ENCODE results near the gene CBX4. TPM values are rescaled to one million over a fixed set of nuclear protein-coding genes. Genes with fewer than 3 reads are reported as not detected.

Gene CBX4
- total RNA-seq, 1 donor from 2014 or later, result 16.9 TPM

DNA sequence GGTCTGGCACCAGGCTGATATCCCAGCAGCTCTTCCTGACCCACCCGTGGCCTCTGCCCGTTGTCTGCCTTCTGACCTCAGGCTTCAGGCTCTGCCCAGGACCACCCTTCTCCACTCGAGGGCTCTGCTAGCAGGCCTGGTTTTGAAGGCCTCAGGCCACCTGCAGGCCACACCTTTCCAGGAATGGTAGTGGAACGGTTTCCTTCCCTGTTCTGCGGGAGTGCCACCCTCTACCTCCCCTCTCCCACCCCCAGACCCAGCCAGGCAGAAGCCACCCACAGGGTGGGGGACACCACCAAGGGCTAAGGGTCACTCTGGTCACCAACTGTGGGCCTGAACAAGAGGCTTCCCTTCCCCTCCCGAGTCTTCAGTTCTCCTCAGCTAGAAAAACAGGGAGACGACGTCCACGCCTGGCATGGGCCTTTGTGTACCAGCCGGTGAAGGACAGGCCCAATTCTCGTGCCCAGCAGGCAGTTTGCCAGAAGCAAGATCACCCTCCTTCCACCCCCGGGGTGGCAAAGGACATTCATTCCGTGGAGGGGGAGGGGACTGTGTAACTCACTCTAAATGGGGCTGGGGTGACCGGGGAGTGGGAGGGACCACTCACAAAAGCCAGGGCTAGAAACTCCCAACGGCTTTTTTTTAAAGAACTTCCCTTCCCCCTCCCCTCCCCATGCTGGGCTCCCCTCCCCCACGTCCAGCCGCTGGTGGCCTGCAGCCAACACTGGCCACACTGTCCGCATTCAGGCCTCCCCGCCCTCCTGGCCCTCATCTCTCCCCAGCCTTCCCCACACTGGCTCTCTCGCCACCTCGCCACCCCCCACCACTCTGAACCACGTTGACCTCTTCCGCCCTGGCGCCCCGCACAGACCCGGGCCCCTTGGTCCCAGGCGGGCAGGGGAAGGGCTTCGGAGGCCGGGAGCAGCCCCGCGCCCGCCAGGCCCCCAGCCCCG is 7.7 kb downstream of the CBX4 start:
- no peak for DNase-seq (ENCODE audit: low spot score)

DNA sequence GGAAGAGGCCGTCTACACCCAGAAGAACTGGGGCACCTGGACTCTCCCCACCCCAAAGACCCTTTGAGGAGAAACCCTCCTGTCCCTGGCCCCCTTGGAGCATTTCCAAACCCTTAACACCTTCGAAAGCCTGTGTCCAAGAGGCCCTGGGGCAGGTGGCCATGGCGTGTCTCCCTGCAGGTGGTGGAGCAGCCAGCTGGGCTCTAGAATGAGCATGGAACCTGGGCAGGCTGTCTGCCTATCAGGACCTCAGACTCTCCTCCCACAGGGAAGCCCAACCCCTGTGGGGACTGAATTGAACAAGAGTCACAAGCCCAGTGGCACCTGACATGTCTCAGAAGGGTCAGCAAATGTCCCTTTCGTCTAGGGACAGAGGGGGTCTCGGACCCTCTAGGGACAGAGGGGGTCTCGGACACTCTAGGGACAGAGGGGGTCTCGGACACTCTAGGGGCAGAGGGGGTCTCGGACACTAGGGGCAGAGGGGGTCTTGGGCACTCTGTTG is 8.4 kb downstream of the CBX4 start:
- DNase-seq (ENCODE audit: low spot score), result no peak

DNA sequence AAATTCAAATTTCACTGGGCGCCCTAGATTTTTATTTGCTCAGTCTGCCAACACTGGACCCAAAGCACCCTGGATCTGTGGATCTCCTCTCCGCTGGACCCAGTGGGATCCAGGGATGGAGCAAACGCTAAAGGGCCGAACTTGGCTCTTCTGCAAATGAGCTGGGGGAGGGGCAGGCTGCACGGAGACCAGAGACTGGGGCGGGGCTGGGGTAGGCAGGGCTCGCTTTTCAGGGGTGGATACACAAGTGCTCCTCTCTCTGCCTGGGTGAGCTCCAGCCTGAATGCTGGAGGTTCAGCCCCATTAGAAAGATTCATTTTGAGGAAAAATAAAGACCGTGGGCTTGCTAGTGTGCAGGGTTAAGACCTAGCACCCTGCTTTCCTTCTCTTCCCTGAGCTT is 8.9 kb downstream of the CBX4 start:
- no peak for DNase-seq (ENCODE audit: low spot score)

DNA sequence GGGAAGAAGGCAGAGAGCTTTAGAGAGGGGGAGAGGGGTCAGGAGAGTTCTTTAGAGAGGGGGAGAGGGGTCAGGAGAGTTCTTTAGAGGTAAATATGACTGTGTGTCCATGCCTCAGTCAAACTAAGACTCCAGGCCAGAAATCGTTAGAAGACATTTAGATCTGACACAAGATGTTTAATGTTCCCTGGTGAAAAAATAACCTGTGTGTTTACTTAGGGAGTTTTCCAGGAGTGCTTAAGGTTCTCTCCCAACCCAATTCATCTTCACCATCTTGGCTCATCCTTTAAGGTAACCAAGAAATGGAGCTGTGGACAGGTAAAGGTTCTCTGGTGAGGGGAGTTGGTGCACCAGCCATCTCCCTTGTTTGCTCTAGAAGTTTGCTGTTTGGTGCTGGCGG is 9.8 kb downstream of the CBX4 start:
- DNase-seq (ENCODE audit: low spot score), result no peak

DNA sequence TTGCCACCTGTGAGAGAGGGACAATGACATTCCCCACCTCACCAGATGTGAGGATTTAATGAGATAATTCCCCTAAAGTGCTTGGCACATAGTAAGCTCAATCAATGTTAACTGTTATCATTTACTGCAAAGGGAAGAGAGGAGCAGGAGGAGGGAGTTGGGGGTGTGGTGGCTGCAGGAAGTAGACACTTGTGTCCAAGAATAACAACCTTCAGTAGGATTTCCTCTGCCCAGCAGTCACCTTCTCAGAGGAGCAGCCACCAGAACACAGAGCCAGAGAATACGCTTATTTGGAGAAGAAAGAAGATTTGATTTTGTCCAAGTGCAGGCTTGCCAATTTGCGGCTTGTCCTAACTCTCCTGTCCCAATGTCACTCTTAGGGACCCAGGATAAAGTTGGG is 10.2 kb downstream of the CBX4 start:
- no peak for DNase-seq (ENCODE audit: low spot score)

GRCh38 chr17:79826841-79827578 is 12.2 kb downstream of the CBX4 start:
- no peak for DNase-seq (ENCODE audit: low spot score)

DNA sequence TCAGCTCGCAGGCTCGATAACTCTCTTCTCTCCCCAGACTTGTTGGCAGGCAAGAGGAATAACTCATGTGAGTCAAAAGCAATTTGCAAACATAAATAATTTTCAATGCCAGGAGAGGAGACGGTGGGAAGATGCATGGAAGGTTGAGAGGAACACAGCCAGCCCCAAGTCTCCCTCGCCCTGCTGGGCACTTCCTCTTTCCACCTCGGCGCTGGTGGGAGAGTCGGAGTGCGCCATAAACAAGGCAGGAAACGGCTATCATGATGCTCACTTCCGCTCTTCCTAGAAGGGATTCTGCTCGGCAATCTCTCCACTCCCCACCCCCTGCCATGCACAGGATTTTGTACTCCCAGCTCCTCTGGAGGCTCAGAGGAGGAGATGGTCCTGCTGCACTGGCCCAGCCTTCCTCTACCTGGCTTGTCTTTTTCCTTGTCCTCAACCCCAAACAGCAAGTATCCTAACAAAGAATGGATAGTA is 13.0 kb downstream of the CBX4 start:
- no peak for DNase-seq (ENCODE audit: low spot score)

GRCh38 chr17:79825580-79825921 is 13.7 kb downstream of the CBX4 start:
- DNase-seq (ENCODE audit: low spot score), result no peak

DNA sequence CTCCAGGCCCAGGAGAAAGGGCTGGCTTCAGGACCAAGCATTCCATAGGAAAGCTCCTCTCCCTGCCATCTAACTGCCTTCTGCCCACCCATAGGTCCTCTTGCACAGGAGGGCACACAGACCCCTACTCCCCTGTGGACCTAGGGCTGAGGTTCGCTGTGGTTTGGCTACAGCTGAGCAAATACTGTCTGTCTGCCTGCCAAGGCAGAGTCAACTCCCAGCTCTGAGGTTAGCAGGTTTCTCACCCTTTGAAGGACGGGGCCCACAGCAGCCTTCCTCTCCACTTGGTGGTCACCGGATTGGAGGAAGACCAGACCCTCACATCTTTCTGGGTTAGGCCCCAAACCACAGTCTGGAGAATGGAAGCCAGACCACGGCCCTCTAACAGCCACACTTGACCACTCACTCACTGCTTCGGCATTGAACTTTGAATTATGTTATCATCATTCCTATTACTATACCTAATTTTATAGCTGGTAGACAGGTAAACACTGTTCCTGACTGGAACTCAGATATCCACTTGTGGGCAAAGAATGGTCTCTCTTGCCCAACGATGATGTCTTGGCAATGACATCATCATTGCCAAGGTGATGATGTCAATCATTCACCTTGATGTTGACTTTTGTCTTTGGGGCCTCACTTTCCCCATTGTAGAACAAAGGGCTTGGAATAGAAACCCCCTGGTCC is 14.2 kb downstream of the CBX4 start:
- DNase-seq (ENCODE audit: low spot score), result no peak

DNA sequence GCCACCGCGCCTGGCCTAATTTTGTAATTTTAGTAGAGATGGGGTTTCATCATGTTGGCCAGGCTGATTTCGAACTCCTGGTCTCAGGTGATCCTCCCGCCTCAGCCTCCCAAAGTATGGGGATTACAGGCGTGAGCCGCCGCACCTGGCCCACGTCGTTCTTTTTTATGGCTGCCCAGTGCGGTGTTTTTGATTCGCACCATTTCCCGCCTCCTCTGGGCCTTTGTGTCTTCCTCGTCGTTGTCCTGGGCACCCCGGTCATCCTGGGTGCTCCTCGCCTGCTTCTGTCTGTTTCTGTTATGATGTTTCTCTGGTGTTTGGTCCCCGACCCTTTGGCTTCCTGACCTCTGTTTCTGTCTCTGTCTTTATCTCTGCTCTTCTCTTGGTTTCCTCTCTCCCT is 15.0 kb downstream of the CBX4 start:
- no peak for DNase-seq (ENCODE audit: low spot score)

DNA sequence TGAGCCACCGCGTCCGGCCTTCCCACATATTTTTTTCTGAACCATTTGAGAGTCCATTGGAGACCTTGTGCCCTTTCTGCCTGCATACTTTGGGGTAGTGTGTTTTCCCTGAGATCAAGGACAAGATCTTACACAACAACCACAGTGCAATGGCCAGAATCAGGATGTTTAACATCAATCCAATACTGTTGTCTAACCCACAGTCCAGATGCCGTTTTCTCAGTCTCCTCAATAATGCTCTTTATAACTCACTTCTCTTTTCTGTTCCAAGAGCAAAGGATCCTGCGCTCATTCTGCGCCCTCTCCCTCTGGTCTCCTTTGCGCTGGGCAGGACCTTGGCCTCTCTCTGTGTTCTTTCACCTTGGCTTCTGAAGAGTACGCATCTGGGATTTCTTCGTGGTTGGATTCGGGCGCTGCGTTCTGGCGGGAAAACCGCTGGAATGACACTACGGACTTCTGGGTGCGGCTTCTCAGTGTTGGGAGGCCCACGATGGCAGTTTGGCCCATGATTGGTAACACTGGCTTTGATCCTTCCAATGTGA is 16.6 kb downstream of the CBX4 start:
- DNase-seq (ENCODE audit: low spot score), result no peak

DNA sequence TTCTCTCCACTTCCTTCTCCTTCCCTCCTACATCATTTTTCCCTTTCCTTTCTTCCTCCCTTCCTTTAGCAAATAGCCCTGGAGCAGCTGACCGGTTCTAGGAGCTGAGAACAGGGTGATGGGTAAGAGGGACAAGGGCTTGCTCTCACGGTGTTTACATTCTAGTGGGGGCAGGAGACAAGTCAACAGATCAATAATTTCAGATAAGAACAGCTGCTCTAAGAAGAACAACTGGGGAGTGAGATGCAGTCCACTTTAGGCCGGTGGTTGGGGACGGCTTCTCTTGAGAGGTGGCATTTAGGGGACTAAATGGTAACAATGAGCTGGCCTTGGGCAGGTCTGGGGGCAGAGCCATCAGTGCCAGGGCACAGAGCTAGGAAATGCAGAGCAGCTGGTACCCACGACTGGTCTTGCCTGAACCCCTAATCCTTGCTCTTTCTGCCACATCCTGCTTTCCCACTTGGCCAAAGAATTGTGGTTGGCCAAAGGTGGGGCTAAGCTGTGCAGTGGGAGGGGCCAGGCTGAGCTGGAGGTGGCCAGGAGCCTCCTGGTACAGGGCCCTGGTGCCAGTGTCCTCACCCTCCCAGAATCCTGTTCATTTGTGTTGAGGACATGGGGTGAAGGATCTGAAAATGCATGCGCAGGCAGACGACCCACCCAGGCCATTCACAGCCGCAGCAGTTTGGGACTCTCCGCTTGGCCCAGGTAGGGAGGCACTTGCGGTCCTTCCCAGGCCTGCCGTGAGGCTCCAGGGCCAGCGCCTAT is 17.7 kb downstream of the CBX4 start:
- no peak for DNase-seq (ENCODE audit: low spot score)

GRCh38 chr17:79820959-79821330 is 18.3 kb downstream of the CBX4 start:
- DNase-seq (ENCODE audit: low spot score), result no peak

- no peak for DNase-seq (ENCODE audit: low spot score)
Observed at GRCh38 chr17:79819534-79820276, 19.5 kb downstream of the CBX4 start.

DNA sequence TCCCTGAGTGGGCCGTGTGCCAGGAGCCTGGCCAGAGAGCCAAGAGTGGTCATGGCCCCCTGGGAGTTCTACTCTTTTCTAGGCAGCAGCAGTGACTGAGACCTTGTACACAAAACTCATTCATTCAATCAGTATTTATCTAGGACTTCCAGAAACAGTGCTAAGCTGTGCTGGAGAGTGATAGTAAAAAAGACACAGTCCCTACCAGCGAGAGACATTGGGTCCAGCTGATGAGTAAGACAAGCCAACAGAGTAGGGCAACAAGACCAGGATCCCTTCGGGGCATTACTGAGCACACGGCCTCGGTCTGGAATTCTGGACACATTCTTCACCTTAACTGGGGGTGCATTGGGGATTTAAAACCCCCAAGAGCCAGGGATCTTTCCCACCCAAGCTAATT is 20.2 kb downstream of the CBX4 start:
- DNase-seq (ENCODE audit: low spot score), result no peak

- DNase-seq (ENCODE audit: low spot score), result no peak
Observed at GRCh38 chr17:79818026-79818758, 21.0 kb downstream of the CBX4 start.

DNA sequence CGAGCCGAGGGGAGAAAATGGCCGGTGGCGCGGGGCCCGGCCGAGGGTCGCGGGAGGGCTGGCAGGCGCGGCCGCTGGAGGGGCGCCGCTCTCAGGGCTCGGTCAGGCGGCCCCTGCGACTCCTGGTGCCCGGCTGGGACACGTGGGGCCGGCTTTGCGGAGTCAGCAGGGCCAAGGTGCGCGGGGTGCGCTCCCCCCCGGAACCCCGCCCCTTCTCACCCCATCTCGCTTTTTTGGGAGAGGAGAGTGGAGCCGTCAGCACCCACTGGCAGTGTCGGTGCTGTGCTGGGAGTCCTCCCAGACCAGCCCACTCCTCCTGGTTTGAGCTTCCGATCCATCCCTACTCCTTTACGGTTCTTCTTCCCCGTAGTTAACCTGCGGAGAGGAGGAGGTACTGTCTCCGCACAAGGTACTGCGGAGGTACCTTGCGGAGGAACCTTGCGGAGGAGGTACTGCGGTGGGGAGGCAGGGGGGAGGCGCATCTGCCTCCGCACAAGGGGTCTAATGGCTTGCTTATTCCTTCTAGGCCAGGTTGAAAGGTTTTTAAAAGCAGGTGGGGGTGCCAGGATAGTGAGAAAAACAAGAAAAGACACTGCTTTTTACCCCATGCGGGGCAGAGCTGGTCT is 23.3 kb downstream of the CBX4 start:
- DNase-seq (ENCODE audit: low spot score), result no peak

DNA sequence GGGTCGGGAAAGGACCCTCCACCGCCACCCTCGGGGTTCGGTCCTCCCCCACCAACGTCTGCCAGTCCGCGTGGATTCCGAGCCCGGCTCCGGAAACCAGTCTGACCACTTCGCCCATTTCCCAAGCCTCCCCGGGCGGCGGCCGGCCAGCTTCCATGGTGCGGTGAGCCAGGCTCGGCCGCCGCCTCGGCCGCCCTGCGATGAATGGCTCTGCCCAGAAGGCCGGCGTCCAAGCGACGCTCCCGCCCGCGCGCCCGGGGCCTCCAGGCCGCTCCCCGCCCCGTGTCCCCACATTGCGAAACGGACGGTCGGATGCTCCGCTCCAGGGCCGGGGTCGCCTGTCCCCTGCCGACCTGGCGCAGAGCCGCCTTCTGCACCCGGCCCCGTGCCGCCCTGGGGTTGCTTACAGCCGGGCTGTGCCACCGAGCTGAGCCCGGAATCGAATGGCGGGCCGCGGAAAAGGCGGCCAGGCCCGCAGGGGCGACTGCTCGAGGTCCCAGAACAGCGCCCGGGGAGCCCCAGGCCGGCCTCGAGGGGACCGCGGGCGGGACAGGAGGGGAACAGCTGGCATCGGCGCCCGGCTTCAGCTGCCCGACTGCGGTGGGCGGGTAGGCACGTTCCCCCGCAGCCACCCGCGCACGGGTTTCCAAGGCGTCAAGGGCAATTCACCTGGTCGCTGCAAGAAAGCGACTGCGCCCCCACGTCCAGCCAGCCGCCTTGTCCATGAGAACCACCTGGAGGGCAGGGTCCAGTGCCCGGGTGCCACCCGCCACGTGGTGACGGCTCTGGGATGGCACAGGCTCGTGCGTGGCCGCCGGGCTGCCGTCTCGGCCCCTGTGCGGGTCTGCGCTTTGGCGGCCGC is 24.0 kb downstream of the CBX4 start:
- no peak for DNase-seq (ENCODE audit: low spot score)

All from mesenteric fat pad (tissue), 1 donor.